ENCODE measurements around the gene NPY4R.
"Not testable (repeated sequence)": the region's sequence is repeated elsewhere in the genome, so short reads cannot be mapped to it uniquely, and the experiment has no call there.

Gene NPY4R

DNA sequence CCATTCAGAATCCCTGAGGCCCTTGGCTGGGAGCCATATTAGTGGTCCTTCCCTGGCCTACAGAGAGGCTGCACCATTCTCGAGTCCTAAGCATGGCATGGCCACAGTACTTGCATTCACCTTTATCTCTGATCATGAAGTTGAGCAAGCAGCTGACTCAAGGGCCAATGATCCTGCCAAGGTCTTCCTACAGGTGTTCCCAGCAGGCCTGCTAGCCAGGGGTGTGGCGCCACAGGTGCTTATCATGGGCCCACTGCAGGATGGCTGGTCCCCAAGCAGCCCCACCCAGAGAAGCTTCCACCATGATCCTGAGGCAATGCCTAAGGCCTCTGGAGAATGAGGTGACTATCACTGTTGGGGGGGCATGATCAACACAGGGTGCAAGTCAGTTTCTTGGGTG, 42.2 kb downstream of the NPY4R start:
- DNase-seq (ENCODE audit: low read depth), result not testable (repeated sequence)

DNA sequence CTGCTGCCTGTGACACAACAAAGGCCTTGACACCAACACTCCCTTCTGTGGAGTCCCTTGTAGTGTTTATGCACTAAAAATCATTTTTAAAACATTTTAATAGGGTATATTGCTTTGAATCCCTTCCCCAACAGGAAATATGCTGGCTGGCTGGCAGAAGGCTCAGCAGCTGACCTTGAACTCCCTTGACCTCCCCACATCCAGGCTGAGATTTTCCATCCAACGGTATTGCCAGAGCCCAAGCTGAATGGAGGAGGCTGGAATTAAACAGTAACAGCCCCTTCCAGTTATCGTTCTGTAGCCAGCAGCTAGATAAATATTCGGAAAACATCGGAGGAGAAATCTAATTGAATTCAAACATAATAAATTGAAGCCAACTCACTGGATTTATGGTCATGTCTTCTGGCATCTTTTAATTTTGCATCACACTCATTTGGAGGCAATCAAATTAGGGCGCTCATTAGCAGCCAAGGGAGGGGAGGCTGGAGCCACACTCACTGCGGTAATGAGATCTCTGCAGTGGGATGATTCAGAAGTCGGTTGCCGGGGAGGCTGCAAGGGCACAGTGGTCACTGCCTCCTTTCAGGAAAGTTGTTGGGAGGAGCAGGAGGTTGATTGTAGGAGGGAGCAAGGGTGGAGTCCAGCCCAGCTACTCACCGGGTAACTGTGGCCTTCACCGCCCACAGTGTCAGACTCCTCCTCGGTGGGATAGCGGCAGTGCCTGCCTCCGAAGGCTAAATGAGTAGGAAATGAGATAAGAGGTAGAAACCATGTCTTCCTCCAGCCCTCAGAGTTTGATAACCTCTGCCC, 46.0 kb downstream of the NPY4R start:
- DNase-seq (ENCODE audit: low read depth); H3K4me3 ChIP-seq (ENCODE audit: control insufficient read depth, low read depth, low read length): not testable (repeated sequence)

More for the DNA sequence above, 42.2 kb downstream of the NPY4R start:
- not testable (repeated sequence) for H3K4me3 ChIP-seq (ENCODE audit: control insufficient read depth, low read depth, low read length)

DNA sequence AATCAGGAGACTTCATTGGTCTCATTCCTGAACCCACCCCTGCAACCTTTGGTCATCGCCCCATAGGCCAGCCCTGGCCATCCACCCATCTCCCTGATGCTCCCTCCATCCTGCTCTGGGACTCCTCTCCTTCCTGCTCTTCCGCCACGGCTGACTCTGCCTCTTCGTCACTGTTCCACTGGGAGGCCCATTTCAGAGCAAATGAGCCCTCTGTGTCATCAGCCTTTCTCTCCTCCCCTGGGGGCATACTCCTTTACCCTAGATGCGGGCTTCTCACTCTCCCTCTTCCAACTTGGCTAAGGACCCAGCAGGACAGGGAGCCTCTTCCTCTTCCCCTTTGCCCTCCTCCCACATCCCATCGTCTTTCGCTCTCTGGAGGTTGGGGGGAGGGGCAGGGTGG, 47.5 kb downstream of the NPY4R start:
- DNase-seq (ENCODE audit: low read depth); H3K4me3 ChIP-seq (ENCODE audit: control insufficient read depth, low read depth, low read length): not testable (repeated sequence)

DNA sequence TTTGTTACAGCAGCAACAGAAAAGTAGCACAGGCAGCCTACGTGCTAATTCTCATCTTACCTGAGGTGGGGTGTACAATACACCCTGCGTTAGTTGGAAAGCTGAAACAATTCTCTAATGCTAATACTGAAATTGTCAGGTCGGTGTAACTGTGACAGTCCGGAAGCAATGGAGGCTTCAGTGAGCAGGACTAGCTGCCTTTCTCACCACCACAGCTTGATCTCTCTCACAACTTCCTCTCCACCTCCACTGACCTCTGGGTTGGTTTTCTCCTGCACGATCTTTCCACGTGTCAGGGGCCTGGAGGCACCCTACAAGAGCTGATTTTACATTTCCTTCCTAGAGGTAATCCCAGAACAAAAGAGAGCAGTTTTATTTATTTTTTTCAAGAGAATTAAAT, 50.5 kb downstream of the NPY4R start:
- not testable (repeated sequence) for H3K4me3 ChIP-seq (ENCODE audit: control insufficient read depth, low read depth, low read length); DNase-seq (ENCODE audit: low read depth)

DNA sequence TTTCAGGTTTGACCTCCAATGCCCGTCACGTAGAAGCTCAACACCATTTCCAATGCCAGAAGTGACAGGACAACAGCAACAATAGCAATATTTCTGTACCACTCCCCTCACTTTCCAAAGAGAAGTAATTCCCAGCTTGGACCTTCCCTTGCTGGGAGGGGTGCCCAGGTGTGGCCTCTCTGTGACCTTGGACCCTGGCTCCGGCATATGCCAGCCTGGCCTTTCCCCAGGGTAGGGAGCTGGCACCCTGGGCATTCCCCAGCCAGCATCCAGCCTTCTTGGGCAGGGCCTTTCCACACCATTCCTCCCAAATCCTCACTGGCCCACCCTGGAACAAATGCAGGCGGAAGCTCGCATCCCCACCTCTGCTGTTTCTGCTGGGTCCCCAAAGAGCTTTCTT, 53.1 kb downstream of the NPY4R start:
- H3K4me3 ChIP-seq (ENCODE audit: control insufficient read depth, low read depth, low read length); DNase-seq (ENCODE audit: low read depth): not testable (repeated sequence)

DNA sequence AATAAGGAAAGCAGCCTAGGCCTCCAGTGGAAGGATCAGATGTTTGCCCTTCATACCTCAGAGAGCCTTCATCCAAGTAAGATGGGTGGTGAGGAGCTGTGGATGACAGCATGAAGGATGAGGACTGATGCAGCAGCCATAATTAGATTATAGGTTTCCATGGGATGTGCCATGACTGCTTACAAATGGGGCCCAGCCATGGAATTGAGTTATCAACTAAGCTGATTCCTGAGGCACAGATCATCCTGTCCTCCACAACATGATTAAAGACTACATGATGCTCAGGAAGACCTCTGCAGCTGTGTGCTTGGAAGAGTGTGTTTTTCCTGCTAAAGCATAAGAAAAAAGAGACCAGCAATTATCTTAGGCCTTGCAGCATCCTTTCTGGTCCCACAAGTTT, 54.6 kb downstream of the NPY4R start:
- H3K4me3 ChIP-seq (ENCODE audit: control insufficient read depth, low read depth, low read length), result not testable (repeated sequence)

More for the DNA sequence above, 54.6 kb downstream of the NPY4R start:
- DNase-seq (ENCODE audit: low read depth), result not testable (repeated sequence)
